Epithelial cell of proximal tubule (primary cell): ENCODE measurements around the gene KIRREL3. TPM values are rescaled to one million over a fixed set of nuclear protein-coding genes. Genes with fewer than 3 reads are reported as not detected.
A peak's percentile ranks its signal among the peaks of the same experiment; 100 is the strongest.

ENCODE experiments used
- DNase-seq: peaks from one replicate; pipeline ENCODE4 v3.0.0-alpha.2; 2011; ENCODE audit warnings: low read depth
- H3K4me3 ChIP-seq: 2 replicates; pipeline ENCODE4 v1.5.1; 2011; ENCODE audit warnings: low read depth, mild to moderate bottlenecking, low read length
- CTCF ChIP-seq: conservative IDR thresholded peaks from 2 replicates; pipeline ENCODE4 v1.5.1; 2012; ENCODE audit warnings: low read depth, mild to moderate bottlenecking, low read length
- total RNA-seq: library from RNA; depleted of rRNA; stranded (reverse); fragments of >200 nt; gene quantifications from 2 replicates; pipeline ENCODE4 v1.2.3, GENCODE V29; 2015

KIRREL3 gene
- total RNA-seq, 1 donor from 2014 or later: 5.1 TPM

GRCh38 chr11:126655807-126656128 is 344.8 kb downstream of the KIRREL3 start:
- TF ChIP-seq CTCF: no peak
- no peak for DNase-seq
- H3K4me3 ChIP-seq: no peak overlapping the region

GRCh38 chr11:126654886-126655806 is 345.4 kb downstream of the KIRREL3 start:
- TF ChIP-seq CTCF: no peak
- no peak for DNase-seq
- no peak overlapping the region for H3K4me3 ChIP-seq

GRCh38 chr11:126653040-126653439 is 347.5 kb downstream of the KIRREL3 start:
- no peak for TF ChIP-seq CTCF

GRCh38 chr11:126647735-126648134 is 352.8 kb downstream of the KIRREL3 start:
- H3K4me3 ChIP-seq: no peak overlapping the region
- no peak for TF ChIP-seq CTCF
- peak; percentile 7 for DNase-seq

More at GRCh38 chr11:126653040-126653439, 347.5 kb downstream of the KIRREL3 start:
- no peak overlapping the region for H3K4me3 ChIP-seq
- no peak for DNase-seq

- no peak for TF ChIP-seq CTCF
- H3K4me3 ChIP-seq: no peak overlapping the region
- no peak for DNase-seq
These were observed 353.6 kb downstream of the KIRREL3 start for GRCh38 chr11:126646701-126647557.

GRCh38 chr11:126645186-126645585 is 355.4 kb downstream of the KIRREL3 start:
- no peak for TF ChIP-seq CTCF
- DNase-seq: no peak
- H3K4me3 ChIP-seq: no peak overlapping the region
